A549 (cell line): ENCODE results near the gene MED14. TPM values are rescaled to one million over a fixed set of nuclear protein-coding genes. Genes with fewer than 3 reads are reported as not detected.

Source experiments
- ATAC-seq, 2 experiments: fragments of 200-7000 bp in 1 of 2; fragments of >200 bp in 1 of 2; cut with Nextera tagmentation in 1 of 2; cut with Tn5 transposase in 1 of 2; 3 replicates each; pipeline versions ENCODE4 v1.8.0 to v1.9.1; 2018 to 2020; ENCODE audit warnings: mild to moderate bottlenecking in 1 of 2, moderate library complexity in 1 of 2
- CTCF ChIA-PET: fragments of 300-600 bp; sonication (Branson Sonifier 250); formaldehyde crosslinking; extraction: SDS; loops from one replicate; lab custom pipeline; 2021; ENCODE audit warnings: antibody characterized with exemption, inconsistent platforms; lab: Yijun Ruan, JAX
- POLR2A ChIA-PET: fragments of 350-600 bp; formaldehyde crosslinking; extraction: SDS; loops from one replicate; lab custom pipeline; 2021; ENCODE audit warnings: antibody characterized with exemption, inconsistent platforms; lab: Yijun Ruan, JAX
- DNase-seq, 2 experiments: peaks; one replicate each; pipeline versions ENCODE4 v3.0.0 to v3.0.0-alpha.2; 2011 to 2016; ENCODE audit warnings: low read depth in 1 of 2, low spot score in 1 of 2
- FAIRE-seq: peaks from 2 replicates; lab custom pipeline; 2011; peaks lifted over from hg19 to GRCh38; lab: Jason Lieb, UNC
- H3K27ac ChIP-seq, 2 experiments: fragments of >200 bp; sonication (Bioruptor Twin); formaldehyde crosslinking; 3 replicates each; pipeline ENCODE4 v1.5.1; 2016 to 2017
- H3K4me1 ChIP-seq: fragments of >200 bp; sonication (Bioruptor Twin); formaldehyde crosslinking; 3 replicates; pipeline ENCODE4 v1.6.1; 2016
- H3K4me2 ChIP-seq: fragments of >200 bp; sonication (Bioruptor Twin); formaldehyde crosslinking; 3 replicates; pipeline ENCODE4 v1.6.1; 2016
- H3K4me3 ChIP-seq: fragments of >200 bp; sonication (Bioruptor Twin); formaldehyde crosslinking; 3 replicates; pipeline ENCODE4 v1.5.1; 2016
- H3K9me3 ChIP-seq: fragments of >200 bp; sonication (Bioruptor Twin); formaldehyde crosslinking; 3 replicates; pipeline ENCODE4 v1.6.1; 2016
- CBX8 ChIP-seq: fragments of 200-600 bp; sonication (generic); IDR thresholded peaks from 2 replicates; pipeline ENCODE4 v1.6.1; 2016
- EHMT2 ChIP-seq: fragments of 200-600 bp; sonication (generic); IDR thresholded peaks from 2 replicates; pipeline ENCODE4 v1.6.1; 2016; ENCODE audit warnings: antibody characterized with exemption, low read depth, mild to moderate bottlenecking, moderate library complexity
- ELK1 ChIP-seq: fragments of 150-350 bp; IDR thresholded peaks from 2 replicates; pipeline ENCODE4 v1.6.1; 2014; ENCODE audit warnings: low read depth, mild to moderate bottlenecking, low read length
- EP300 ChIP-seq, 2 experiments: fragments of >200 bp; sonication (Bioruptor Twin); formaldehyde crosslinking; IDR thresholded peaks; 2 replicates in 1 of 2; 3 replicates in 1 of 2; pipeline ENCODE4 v1.6.1; 2016 to 2017
- ESRRA ChIP-seq: fragments of 150-350 bp; IDR thresholded peaks from 2 replicates; pipeline ENCODE4 v1.6.1; 2014; ENCODE audit warnings: mild to moderate bottlenecking, low read length, borderline replicate concordance
- FOXS1 ChIP-seq: fragments of 250-450 bp; sonication (Bioruptor Pico); IDR thresholded peaks from 2 replicates; pipeline ENCODE4 v1.5.0; 2020; ENCODE audit warnings: mild to moderate bottlenecking, moderate library complexity
- HEYL ChIP-seq: fragments of 250-450 bp; sonication (Bioruptor Pico); IDR thresholded peaks from 2 replicates; pipeline ENCODE4 v1.8.0; 2021; ENCODE audit warnings: mild to moderate bottlenecking, moderate library complexity
- JUNB ChIP-seq: fragments of >200 bp; sonication (Bioruptor Twin); formaldehyde crosslinking; IDR thresholded peaks from 2 replicates; pipeline ENCODE4 v1.6.1; 2016
- MAFK ChIP-seq: fragments of 450-650 bp; IDR thresholded peaks from 2 replicates; pipeline ENCODE4 v1.6.1; 2014; ENCODE audit not compliant: partially characterized antibody
- MYC ChIP-seq: IDR thresholded peaks from 2 replicates; pipeline ENCODE4 v1.6.1; 2012; ENCODE audit warnings: mild to moderate bottlenecking, inconsistent platforms, low read length, improper control_type of control experiment, borderline replicate concordance
- NFE2L2 ChIP-seq: fragments of 150-350 bp; conservative IDR thresholded peaks from 2 replicates; pipeline ENCODE4 v1.6.1; 2014; ENCODE audit warnings: low read length
- PBX3 ChIP-seq: IDR thresholded peaks from 2 replicates; pipeline ENCODE4 v1.6.1; 2012
- POLR2AphosphoS2 ChIP-seq: conservative IDR thresholded peaks from 2 replicates; pipeline ENCODE4 v1.6.1; 2012; ENCODE audit warnings: low read length, improper control_type of control experiment, inconsistent platforms
- RCOR1 ChIP-seq: fragments of 150-350 bp; IDR thresholded peaks from 2 replicates; pipeline ENCODE4 v1.6.1; 2014; ENCODE audit warnings: antibody characterized with exemption, low read length, low read depth
- REST ChIP-seq: fragments of 200-600 bp; sonication (generic); IDR thresholded peaks from 2 replicates; pipeline ENCODE4 v1.6.1; 2016; ENCODE audit warnings: antibody characterized with exemption, mild to moderate bottlenecking, moderate library complexity
- SREBF2 ChIP-seq: fragments of 450-650 bp; IDR thresholded peaks from 2 replicates; pipeline ENCODE4 v1.6.1; 2014; ENCODE audit warnings: mild to moderate bottlenecking, moderate library complexity
- ZC3H11A ChIP-seq: fragments of 450-650 bp; IDR thresholded peaks from 2 replicates; pipeline ENCODE4 v1.6.1; 2014; ENCODE audit warnings: antibody characterized with exemption, mild to moderate bottlenecking
- ZNF302 ChIP-seq: fragments of 250-450 bp; sonication (Bioruptor Pico); IDR thresholded peaks from 2 replicates; pipeline ENCODE4 v1.9.0; 2021; ENCODE audit warnings: inconsistent platforms, mild to moderate bottlenecking, moderate library complexity
- WGBS: methylation state at CpG from one replicate; pipeline ENCODE4 v1.1.6; 2017; ENCODE audit errors: missing lambda C conversion rate; 5-methylcytosine and 5-hydroxymethylcytosine counted together
- polyA plus RNA-seq, 4 experiments: library from polyadenylated mRNA; depleted of rRNA in 3 of 4; stranded (reverse); fragments of >200 nt; fragmentation: RNase III in 1 of 4; extraction: RNeasy Plus Mini Kit Qiagen cat#74134 plus additional on column Dnase treatment in 1 of 4; gene quantifications; 2 replicates in 3 of 4; 3 replicates in 1 of 4; pipeline ENCODE4 v1.2.3, GENCODE V29; 2011 to 2017
- TF ChIP-seq, protein P1 (sequence below): fragments of >200 bp; sonication (Bioruptor Twin); formaldehyde crosslinking; IDR thresholded peaks from 3 replicates; pipeline ENCODE4 v1.5.1; 2016

MED14 gene
- polyA plus RNA-seq, 2 of the 4 experiments (the other 2 are of a cell fraction), result 26.8 to 62.0 TPM

GRCh38 chrX:40603446-40603845 is 131.9 kb downstream of the MED14 start:
- Histone ChIP-seq H3K27ac (no peak overlapping the region), H3K4me2 (no peak overlapping the region)
- POLR2A ChIA-PET, result no interaction called here
- TF ChIP-seq EHMT2 (no peak), PBX3 (no peak), RCOR1 (no peak), MYC (no peak), ESRRA (no peak), HEYL (CRISPR knock-in tag) (no peak), NFE2L2 (no peak), JUNB (no peak), CBX8 (no peak), ELK1 (no peak), MAFK (no peak), ZNF302 (CRISPR knock-in tag) (no peak), EP300 (IDR thresholded peaks at IDR 0.05) (no peak), ZC3H11A (no peak), POLR2AphosphoS2 (no peak), SREBF2 (no peak), REST (no peak), FOXS1 (CRISPR knock-in tag) (no peak)
- TF ChIP-seq, protein P1, sequence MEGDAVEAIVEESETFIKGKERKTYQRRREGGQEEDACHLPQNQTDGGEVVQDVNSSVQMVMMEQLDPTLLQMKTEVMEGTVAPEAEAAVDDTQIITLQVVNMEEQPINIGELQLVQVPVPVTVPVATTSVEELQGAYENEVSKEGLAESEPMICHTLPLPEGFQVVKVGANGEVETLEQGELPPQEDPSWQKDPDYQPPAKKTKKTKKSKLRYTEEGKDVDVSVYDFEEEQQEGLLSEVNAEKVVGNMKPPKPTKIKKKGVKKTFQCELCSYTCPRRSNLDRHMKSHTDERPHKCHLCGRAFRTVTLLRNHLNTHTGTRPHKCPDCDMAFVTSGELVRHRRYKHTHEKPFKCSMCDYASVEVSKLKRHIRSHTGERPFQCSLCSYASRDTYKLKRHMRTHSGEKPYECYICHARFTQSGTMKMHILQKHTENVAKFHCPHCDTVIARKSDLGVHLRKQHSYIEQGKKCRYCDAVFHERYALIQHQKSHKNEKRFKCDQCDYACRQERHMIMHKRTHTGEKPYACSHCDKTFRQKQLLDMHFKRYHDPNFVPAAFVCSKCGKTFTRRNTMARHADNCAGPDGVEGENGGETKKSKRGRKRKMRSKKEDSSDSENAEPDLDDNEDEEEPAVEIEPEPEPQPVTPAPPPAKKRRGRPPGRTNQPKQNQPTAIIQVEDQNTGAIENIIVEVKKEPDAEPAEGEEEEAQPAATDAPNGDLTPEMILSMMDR, result no peak
- TF ChIP-seq, all 56 proteins: peak for 0
- no peaks in the 10 kb centered on the region for H3K4me1 ChIP-seq
- ATAC-seq (no peak), DNase-seq (no peak), FAIRE-seq (no peak)
- CTCF ChIA-PET, result interaction anchor here (1.1 to 1.4 kb wide), 2 partner anchors 28 to 59 kb away, joined by 3 read pairs; no protein-coding TSS in a partner anchor
- no peak overlapping the region for H3K4me3 ChIP-seq
- no peaks in the 10 kb centered on the region for H3K9me3 ChIP-seq
- WGBS, result 97% methylated on average over 6 of the region's 6 CpGs

Other genes with a start within 250 kb of the MED14 start
- gene ATP6AP2, start 154.6 kb downstream of the MED14 start, polyA plus RNA-seq (2011; rRNA removed), result 202 and 306 TPM in 2 replicates
- 118 to 141 TPM (median 133 TPM) in 3 replicates for gene ATP6AP2, start 154.6 kb downstream of the MED14 start, polyA plus RNA-seq (2017; fragmentation: RNase III; extraction: RNeasy Plus Mini Kit Qiagen cat#74134 plus additional on column Dnase treatment)
- not detected in 2 replicates for gene MPC1L, start 112.1 kb downstream of the MED14 start, polyA plus RNA-seq (2011; rRNA removed)
- gene MPC1L, start 112.1 kb downstream of the MED14 start, polyA plus RNA-seq (2017; fragmentation: RNase III; extraction: RNeasy Plus Mini Kit Qiagen cat#74134 plus additional on column Dnase treatment), result not detected in 3 replicates
- gene CXorf38, start 88.0 kb downstream of the MED14 start, polyA plus RNA-seq (2011; rRNA removed), result 12.5 and 14.3 TPM in 2 replicates
- gene CXorf38, start 88.0 kb downstream of the MED14 start, polyA plus RNA-seq (2017; fragmentation: RNase III; extraction: RNeasy Plus Mini Kit Qiagen cat#74134 plus additional on column Dnase treatment), result 9.6 to 9.8 TPM (median 9.8 TPM) in 3 replicates